HepG2 (cell line): Measurements from ENCODE around the gene INAFM1. TPM values are rescaled to one million over a fixed set of nuclear protein-coding genes. Genes with fewer than 3 reads are reported as not detected.

Experiments
- CHD2 ChIP-seq: IDR thresholded peaks from 2 replicates; pipeline ENCODE4 v1.6.1; 2011; ENCODE audit warnings: low read depth, low read length, improper control_type of control experiment
- FOXO1 ChIP-seq: sonication (generic); formaldehyde crosslinking; IDR thresholded peaks from 2 replicates; pipeline ENCODE4 v1.4.0; 2020; ENCODE audit warnings: missing genetic modification reagents
- MAF1 ChIP-seq: sonication (generic); formaldehyde crosslinking; IDR thresholded peaks from 2 replicates; pipeline ENCODE4 v1.5.0; 2020; ENCODE audit warnings: missing genetic modification reagents, borderline replicate concordance
- MIER2 ChIP-seq: IDR thresholded peaks from 2 replicates; pipeline ENCODE4 v1.6.1; 2016; ENCODE audit warnings: missing biosample characterization, missing genetic modification reagents
- MTA3 ChIP-seq: sonication (generic); formaldehyde crosslinking; IDR thresholded peaks from 2 replicates; pipeline ENCODE4 v1.4.0; 2020; ENCODE audit warnings: missing genetic modification reagents
- MXI1 ChIP-seq: IDR thresholded peaks from 3 replicates; pipeline ENCODE4 v1.6.1; 2012; ENCODE audit warnings: low read depth, low read length, inconsistent platforms, borderline replicate concordance
- NAIF1 ChIP-seq: sonication (generic); formaldehyde crosslinking; IDR thresholded peaks from 2 replicates; pipeline ENCODE4 v1.5.0; 2020; ENCODE audit warnings: mild to moderate bottlenecking, missing genetic modification reagents, borderline replicate concordance
- NR1H2 ChIP-seq: sonication (generic); formaldehyde crosslinking; IDR thresholded peaks from 2 replicates; pipeline ENCODE4 v1.8.1; 2022; ENCODE audit warnings: low read depth, missing genetic modification reagents, borderline replicate concordance
- RBM39 ChIP-seq: fragments of 200-400 bp; formaldehyde crosslinking; IDR thresholded peaks from one replicate; pipeline ENCODE4 v1.6.1; 2018; ENCODE audit warnings: antibody characterized with exemption, mild to moderate bottlenecking, low read depth, low read length; ENCODE audit not compliant: poor library complexity, severe bottlenecking
- SOX13 ChIP-seq, 3 experiments: fragments of 450-650 bp in 1 of 3; sonication (generic) in 1 of 3; formaldehyde crosslinking in 1 of 3; IDR thresholded peaks in 2 of 3; conservative IDR thresholded peaks in 1 of 3; 2 replicates each; pipeline versions ENCODE4 v1.5.0 to v1.6.1; 2016 to 2020; ENCODE audit warnings: antibody characterized with exemption in 1 of 3, mild to moderate bottlenecking in 1 of 3, missing compliant biosample characterization in 1 of 3, missing genetic modification reagents in 1 of 3, moderate library complexity in 1 of 3
- SRSF1 ChIP-seq: fragments of 200-400 bp; formaldehyde crosslinking; optimal IDR thresholded peaks from 2 replicates; pipeline ENCODE3; 2017; ENCODE audit warnings: mild to moderate bottlenecking, low read depth, low read length, moderate library complexity
- TAF15 ChIP-seq: fragments of 200-400 bp; formaldehyde crosslinking; IDR thresholded peaks from one replicate; pipeline ENCODE4 v1.6.1; 2018; ENCODE audit warnings: mild to moderate bottlenecking, low read depth, low read length; ENCODE audit not compliant: poor library complexity, severe bottlenecking
- THYN1 ChIP-seq: sonication (generic); formaldehyde crosslinking; IDR thresholded peaks from 2 replicates; pipeline ENCODE4 v1.8.1; 2023; ENCODE audit warnings: low read depth, mild to moderate bottlenecking, moderate library complexity, missing genetic modification reagents, borderline replicate concordance
- ZFP1 ChIP-seq: IDR thresholded peaks from 2 replicates; pipeline ENCODE4 v1.6.1; 2016
- ZNF160 ChIP-seq: sonication (generic); formaldehyde crosslinking; IDR thresholded peaks from 2 replicates; pipeline ENCODE4 v1.8.0; 2022; ENCODE audit warnings: mild to moderate bottlenecking, inconsistent platforms, missing genetic modification reagents
- ZNF3 ChIP-seq: IDR thresholded peaks from 2 replicates; pipeline ENCODE4 v1.7.0; 2017; ENCODE audit warnings: inconsistent platforms
- ZNF784 ChIP-seq: sonication (generic); formaldehyde crosslinking; IDR thresholded peaks from 2 replicates; pipeline ENCODE4 v1.5.1; 2020; ENCODE audit warnings: missing genetic modification reagents, mild to moderate bottlenecking, borderline replicate concordance
- polyA plus RNA-seq, 8 experiments: library from polyadenylated mRNA; depleted of rRNA in 3 of 8; stranded (reverse) in 7 of 8; unstranded in 1 of 8; fragments of >200 nt; fragmentation: Illumina TruSeq in 4 of 8; extraction: Trizol in 4 of 8; gene quantifications; 2 replicates each; pipeline versions ENCODE4 v1.2.1 to v1.2.3, GENCODE V29; 2011 to 2016; ENCODE audit warnings: low read depth in 4 of 8, missing spikeins in 1 of 8, mixed read lengths in 1 of 8; ENCODE audit not compliant: insufficient read depth in 1 of 8
- total RNA-seq, 5 experiments: library from RNA; depleted of rRNA; stranded (reverse); fragments of >200 nt; fragmentation: Illumina TruSeq; extraction: Trizol; gene quantifications; 2 replicates each; pipeline ENCODE4 v1.2.3, GENCODE V29; 2016; ENCODE audit warnings: low read depth in 1 of 5
- TF ChIP-seq, protein P1 (sequence below): sonication (generic); formaldehyde crosslinking; IDR thresholded peaks from 2 replicates; pipeline ENCODE4 v1.9.0; 2021; ENCODE audit warnings: missing genetic modification reagents, borderline replicate concordance
- TF ChIP-seq, protein P2 (sequence below): sonication (generic); formaldehyde crosslinking; IDR thresholded peaks from 2 replicates; pipeline ENCODE4 v1.4.0; 2020; ENCODE audit warnings: mild to moderate bottlenecking, missing genetic modification reagents
- TF ChIP-seq, protein P3 (sequence below): sonication (generic); formaldehyde crosslinking; IDR thresholded peaks from 2 replicates; pipeline ENCODE4 v1.4.0; 2020; ENCODE audit warnings: missing genetic modification reagents, borderline replicate concordance
- TF ChIP-seq, protein P4 (sequence below): sonication (generic); formaldehyde crosslinking; IDR thresholded peaks from 2 replicates; pipeline ENCODE4 v1.5.0; 2020; ENCODE audit warnings: missing genetic modification reagents

The INAFM1 gene
- total and polyA plus RNA-seq, 2 of the 13 experiments (the other 11 are each of a cell fraction or from before 2014, with no cell fraction given) = 0.88 to 1.9 TPM

DNA sequence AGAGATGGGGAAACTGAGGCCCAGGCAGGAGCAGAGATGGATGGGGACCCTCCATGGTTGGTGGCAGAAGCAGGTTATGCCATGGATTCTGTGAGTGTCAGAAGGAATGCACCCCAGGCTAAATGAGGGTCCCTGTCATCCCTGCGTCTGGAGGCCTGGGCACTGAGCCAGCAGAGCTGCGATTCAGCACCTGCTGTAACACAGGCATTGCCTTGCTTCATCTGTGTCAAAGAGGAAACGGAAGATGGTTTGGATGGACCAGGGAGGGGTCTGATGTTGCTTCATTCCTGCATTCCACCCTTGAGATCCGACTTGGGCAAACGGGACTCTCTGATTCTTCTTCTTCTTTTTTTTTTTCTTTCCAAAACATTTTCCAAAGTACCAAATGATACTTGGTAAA, 36.1 kb downstream of the INAFM1 start (continued):
- TF ChIP-seq, protein P1, sequence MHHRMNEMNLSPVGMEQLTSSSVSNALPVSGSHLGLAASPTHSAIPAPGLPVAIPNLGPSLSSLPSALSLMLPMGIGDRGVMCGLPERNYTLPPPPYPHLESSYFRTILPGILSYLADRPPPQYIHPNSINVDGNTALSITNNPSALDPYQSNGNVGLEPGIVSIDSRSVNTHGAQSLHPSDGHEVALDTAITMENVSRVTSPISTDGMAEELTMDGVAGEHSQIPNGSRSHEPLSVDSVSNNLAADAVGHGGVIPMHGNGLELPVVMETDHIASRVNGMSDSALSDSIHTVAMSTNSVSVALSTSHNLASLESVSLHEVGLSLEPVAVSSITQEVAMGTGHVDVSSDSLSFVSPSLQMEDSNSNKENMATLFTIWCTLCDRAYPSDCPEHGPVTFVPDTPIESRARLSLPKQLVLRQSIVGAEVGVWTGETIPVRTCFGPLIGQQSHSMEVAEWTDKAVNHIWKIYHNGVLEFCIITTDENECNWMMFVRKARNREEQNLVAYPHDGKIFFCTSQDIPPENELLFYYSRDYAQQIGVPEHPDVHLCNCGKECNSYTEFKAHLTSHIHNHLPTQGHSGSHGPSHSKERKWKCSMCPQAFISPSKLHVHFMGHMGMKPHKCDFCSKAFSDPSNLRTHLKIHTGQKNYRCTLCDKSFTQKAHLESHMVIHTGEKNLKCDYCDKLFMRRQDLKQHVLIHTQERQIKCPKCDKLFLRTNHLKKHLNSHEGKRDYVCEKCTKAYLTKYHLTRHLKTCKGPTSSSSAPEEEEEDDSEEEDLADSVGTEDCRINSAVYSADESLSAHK (CRISPR knock-in tag) = no peak
- TF ChIP-seq, protein P2, sequence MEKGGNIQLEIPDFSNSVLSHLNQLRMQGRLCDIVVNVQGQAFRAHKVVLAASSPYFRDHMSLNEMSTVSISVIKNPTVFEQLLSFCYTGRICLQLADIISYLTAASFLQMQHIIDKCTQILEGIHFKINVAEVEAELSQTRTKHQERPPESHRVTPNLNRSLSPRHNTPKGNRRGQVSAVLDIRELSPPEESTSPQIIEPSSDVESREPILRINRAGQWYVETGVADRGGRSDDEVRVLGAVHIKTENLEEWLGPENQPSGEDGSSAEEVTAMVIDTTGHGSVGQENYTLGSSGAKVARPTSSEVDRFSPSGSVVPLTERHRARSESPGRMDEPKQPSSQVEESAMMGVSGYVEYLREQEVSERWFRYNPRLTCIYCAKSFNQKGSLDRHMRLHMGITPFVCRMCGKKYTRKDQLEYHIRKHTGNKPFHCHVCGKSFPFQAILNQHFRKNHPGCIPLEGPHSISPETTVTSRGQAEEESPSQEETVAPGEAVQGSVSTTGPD (CRISPR knock-in tag) = no peak
- TF ChIP-seq NAIF1 (CRISPR knock-in tag) = no peak
- no peak for TF ChIP-seq MTA3 (CRISPR knock-in tag)
- no peak for TF ChIP-seq RBM39
- TF ChIP-seq, protein P3, sequence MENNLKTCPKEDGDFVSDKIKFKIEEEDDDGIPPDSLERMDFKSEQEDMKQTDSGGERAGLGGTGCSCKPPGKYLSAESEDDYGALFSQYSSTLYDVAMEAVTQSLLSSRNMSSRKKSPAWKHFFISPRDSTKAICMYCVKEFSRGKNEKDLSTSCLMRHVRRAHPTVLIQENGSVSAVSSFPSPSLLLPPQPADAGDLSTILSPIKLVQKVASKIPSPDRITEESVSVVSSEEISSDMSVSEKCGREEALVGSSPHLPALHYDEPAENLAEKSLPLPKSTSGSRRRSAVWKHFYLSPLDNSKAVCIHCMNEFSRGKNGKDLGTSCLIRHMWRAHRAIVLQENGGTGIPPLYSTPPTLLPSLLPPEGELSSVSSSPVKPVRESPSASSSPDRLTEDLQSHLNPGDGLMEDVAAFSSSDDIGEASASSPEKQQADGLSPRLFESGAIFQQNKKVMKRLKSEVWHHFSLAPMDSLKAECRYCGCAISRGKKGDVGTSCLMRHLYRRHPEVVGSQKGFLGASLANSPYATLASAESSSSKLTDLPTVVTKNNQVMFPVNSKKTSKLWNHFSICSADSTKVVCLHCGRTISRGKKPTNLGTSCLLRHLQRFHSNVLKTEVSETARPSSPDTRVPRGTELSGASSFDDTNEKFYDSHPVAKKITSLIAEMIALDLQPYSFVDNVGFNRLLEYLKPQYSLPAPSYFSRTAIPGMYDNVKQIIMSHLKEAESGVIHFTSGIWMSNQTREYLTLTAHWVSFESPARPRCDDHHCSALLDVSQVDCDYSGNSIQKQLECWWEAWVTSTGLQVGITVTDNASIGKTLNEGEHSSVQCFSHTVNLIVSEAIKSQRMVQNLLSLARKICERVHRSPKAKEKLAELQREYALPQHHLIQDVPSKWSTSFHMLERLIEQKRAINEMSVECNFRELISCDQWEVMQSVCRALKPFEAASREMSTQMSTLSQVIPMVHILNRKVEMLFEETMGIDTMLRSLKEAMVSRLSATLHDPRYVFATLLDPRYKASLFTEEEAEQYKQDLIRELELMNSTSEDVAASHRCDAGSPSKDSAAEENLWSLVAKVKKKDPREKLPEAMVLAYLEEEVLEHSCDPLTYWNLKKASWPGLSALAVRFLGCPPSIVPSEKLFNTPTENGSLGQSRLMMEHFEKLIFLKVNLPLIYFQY = no peak
- TF ChIP-seq NR1H2 (CRISPR knock-in tag) = no peak
- TF ChIP-seq MAF1 (CRISPR knock-in tag) = no peak
- no peak for TF ChIP-seq ZNF160
- no peak for TF ChIP-seq CHD2
- no peak for TF ChIP-seq ZNF784 (CRISPR knock-in tag)
- no peak for TF ChIP-seq THYN1
- TF ChIP-seq ZFP1 (CRISPR knock-in tag) = no peak
- TF ChIP-seq SRSF1 = no peak
- TF ChIP-seq FOXO1 (CRISPR knock-in tag) = no peak
- TF ChIP-seq, protein P4, sequence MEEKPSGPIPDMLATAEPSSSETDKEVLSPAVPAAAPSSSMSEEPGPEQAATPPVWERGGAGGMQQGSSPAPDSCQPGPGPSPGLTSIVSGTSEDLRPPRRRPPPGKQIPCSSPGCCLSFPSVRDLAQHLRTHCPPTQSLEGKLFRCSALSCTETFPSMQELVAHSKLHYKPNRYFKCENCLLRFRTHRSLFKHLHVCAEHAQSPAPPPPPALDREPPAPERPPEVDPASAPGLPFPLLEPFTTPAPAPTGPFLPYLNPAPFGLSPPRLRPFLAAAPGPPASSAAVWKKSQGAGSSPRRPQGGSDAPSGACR (CRISPR knock-in tag) = no peak
- TF ChIP-seq TAF15 = no peak
- TF ChIP-seq MIER2 = no peak
- no peak for TF ChIP-seq MXI1
- TF ChIP-seq SOX13 (IDR thresholded peaks at IDR 0.05) = no peak
- no peak for TF ChIP-seq SOX13 (CRISPR knock-in tag; conservative IDR thresholded peaks at IDR 0.05 in 1 of 2, IDR thresholded peaks at IDR 0.05 in 1 of 2)
- TF ChIP-seq ZNF3 (CRISPR knock-in tag) = no peak
